Neuronal stem cell (in vitro differentiated cells): ENCODE results near the gene NFX1.

Source experiments
- DNase-seq: peaks from one replicate; pipeline ENCODE4 v3.0.0-alpha.2; 2013; ENCODE audit warnings: low spot score
- H2AFZ ChIP-seq: one replicate; pipeline ENCODE4 v1.6.1; 2013; ENCODE audit warnings: mild to moderate bottlenecking, low read length, inconsistent platforms
- H2AK5ac ChIP-seq: 2 replicates; pipeline ENCODE4 v1.6.1; 2013; ENCODE audit warnings: low read depth, mild to moderate bottlenecking, inconsistent platforms, low read length, moderate library complexity, mixed read lengths
- H2BK120ac ChIP-seq: 2 replicates; pipeline ENCODE4 v1.6.1; 2013; ENCODE audit warnings: low read depth, mild to moderate bottlenecking, inconsistent platforms, low read length, moderate library complexity, mixed read lengths
- H2BK12ac ChIP-seq: one replicate; pipeline ENCODE4 v1.6.1; 2013; ENCODE audit warnings: low read length, inconsistent platforms
- H2BK15ac ChIP-seq: 2 replicates; pipeline ENCODE4 v1.6.1; 2013; ENCODE audit warnings: mild to moderate bottlenecking, low read length, inconsistent platforms, mixed read lengths
- H2BK5ac ChIP-seq: one replicate; pipeline ENCODE4 v1.6.1; 2013; ENCODE audit warnings: inconsistent platforms, mild to moderate bottlenecking, low read length, moderate library complexity
- H3K14ac ChIP-seq: one replicate; pipeline ENCODE4 v1.6.1; 2013; ENCODE audit warnings: low read length, inconsistent platforms
- H3K18ac ChIP-seq: 2 replicates; pipeline ENCODE4 v1.6.1; 2013; ENCODE audit warnings: low read length, inconsistent platforms
- H3K23ac ChIP-seq: 2 replicates; pipeline ENCODE4 v1.6.1; 2013; ENCODE audit warnings: low read depth, mild to moderate bottlenecking, mixed read lengths, low read length, inconsistent platforms; ENCODE audit not compliant: poor library complexity
- H3K27ac ChIP-seq: replicated peaks from 3 replicates; pipeline ENCODE4 v1.5.1; 2013; ENCODE audit warnings: low read length, inconsistent platforms
- H3K27me3 ChIP-seq, 3 experiments: 2 replicates each; pipeline ENCODE4 v1.6.1; 2013; ENCODE audit warnings: low read length in 3 of 3, mild to moderate bottlenecking in 2 of 3, inconsistent platforms in 1 of 3, low read depth in 1 of 3, mixed read lengths in 1 of 3, moderate library complexity in 1 of 3; ENCODE audit not compliant: control insufficient read depth in 3 of 3, insufficient read depth in 3 of 3
- H3K36me3 ChIP-seq, 2 donors: replicated peaks in 1 of 2; 2 replicates each; pipeline ENCODE4 v1.6.1; 2013; ENCODE audit warnings: low read length in 2 of 2; ENCODE audit not compliant: control insufficient read depth in 2 of 2, insufficient read depth in 2 of 2
- H3K4ac ChIP-seq: 2 replicates; pipeline ENCODE4 v1.6.1; 2013; ENCODE audit warnings: inconsistent platforms, mild to moderate bottlenecking, low read length, moderate library complexity
- H3K4me1 ChIP-seq, 2 donors: 1 replicate in 1 of 2; 2 replicates in 1 of 2; pipeline ENCODE4 v1.6.1; 2013; ENCODE audit warnings: low read length in 2 of 2, low read depth in 1 of 2; ENCODE audit not compliant: control insufficient read depth in 2 of 2, insufficient read depth in 1 of 2
- H3K4me2 ChIP-seq: one replicate; pipeline ENCODE4 v1.6.1; 2013; ENCODE audit warnings: mild to moderate bottlenecking, low read length, inconsistent platforms; ENCODE audit not compliant: insufficient read depth, poor library complexity, severe bottlenecking
- H3K4me3 ChIP-seq, 2 donors: 2 replicates each; pipeline ENCODE4 v1.5.1; 2013; ENCODE audit warnings: low read length in 2 of 2, mild to moderate bottlenecking in 2 of 2, inconsistent platforms in 1 of 2, moderate library complexity in 1 of 2
- H3K79me1 ChIP-seq: one replicate; pipeline ENCODE4 v1.6.1; 2013; ENCODE audit warnings: low read depth, mild to moderate bottlenecking, inconsistent platforms, low read length, moderate library complexity
- H3K9ac ChIP-seq: one replicate; pipeline ENCODE4 v1.6.1; 2013; ENCODE audit warnings: mild to moderate bottlenecking, low read depth, low read length, inconsistent platforms; ENCODE audit not compliant: poor library complexity
- H3K9me3 ChIP-seq, 2 donors: replicated peaks in 1 of 2; 2 replicates each; pipeline versions ENCODE3 to v1.6.1; 2013; ENCODE audit warnings: low read length in 2 of 2, mild to moderate bottlenecking in 2 of 2, inconsistent platforms in 1 of 2, low read depth in 1 of 2, mixed read lengths in 1 of 2, moderate library complexity in 1 of 2; ENCODE audit not compliant: control insufficient read depth in 2 of 2, insufficient read depth in 1 of 2
- H4K8ac ChIP-seq: one replicate; pipeline ENCODE4 v1.6.1; 2013; ENCODE audit warnings: low read depth, mild to moderate bottlenecking, inconsistent platforms, low read length, moderate library complexity
- H4K91ac ChIP-seq: one replicate; pipeline ENCODE4 v1.6.1; 2013; ENCODE audit warnings: low read length, low read depth, mild to moderate bottlenecking, inconsistent platforms; ENCODE audit not compliant: poor library complexity
- WGBS, 2 donors: extraction: QIAGEN DNeasy Blood & Tissue Kit; methylation state at CpG; one replicate each; pipeline ENCODE4 v1.1.7; 2013; ENCODE audit warnings: missing lambda C conversion rate in 2 of 2, mixed read lengths in 1 of 2; ENCODE audit not compliant: insufficient read length in 2 of 2, insufficient replicate concordance in 1 of 2; ENCODE audit errors: extremely low coverage in 2 of 2; 5-methylcytosine and 5-hydroxymethylcytosine counted together

NFX1 gene

GRCh38 chr9:33329117-33329563, 38.8 kb downstream of the NFX1 start:
- Histone ChIP-seq H2BK15ac (no peak overlapping the region), H3K4me2 (no peak overlapping the region), H2BK12ac (no peak overlapping the region), H3K4me3 (no peak overlapping the region), H2BK120ac (no peak overlapping the region), H3K14ac (no peak overlapping the region), H4K8ac (no peak overlapping the region), H4K91ac (no peak overlapping the region), H2AK5ac (no peak overlapping the region), H3K4me1 (no peaks in the 10 kb centered on the region), H3K27me3 (no peaks in the 10 kb centered on the region), H3K9ac (no peak overlapping the region), H3K27ac (no peak overlapping the region), H3K36me3 (peaks cover 11 to 74% of the 10 kb centered on the region in 2 donors), H2AFZ (no peak overlapping the region), H2BK5ac (no peak overlapping the region), H3K18ac (no peak overlapping the region), H3K4ac (no peak overlapping the region), H3K79me1 (no peaks in the 10 kb centered on the region), H3K9me3 (no peaks in the 10 kb centered on the region), H3K23ac (no peak overlapping the region)
- no peak for DNase-seq
- no CpG with 5 or more reads among the region's 4 CpGs for WGBS, 2 donors

- Histone ChIP-seq H3K9ac (no peak overlapping the region), H4K8ac (no peak overlapping the region), H3K23ac (no peak overlapping the region), H2BK15ac (no peak overlapping the region), H3K14ac (no peak overlapping the region), H2BK120ac (no peak overlapping the region), H3K4ac (no peak overlapping the region), H2AFZ (no peak overlapping the region), H3K27me3 (no peaks in the 10 kb centered on the region), H3K18ac (no peak overlapping the region), H3K79me1 (no peaks in the 10 kb centered on the region), H3K9me3 (no peaks in the 10 kb centered on the region), H4K91ac (no peak overlapping the region), H3K4me1 (no peaks in the 10 kb centered on the region), H3K36me3 (peaks cover 11 to 78% of the 10 kb centered on the region in 2 donors), H3K4me2 (no peak overlapping the region), H3K27ac (no peak overlapping the region), H2BK5ac (no peak overlapping the region), H3K4me3 (no peak overlapping the region), H2AK5ac (no peak overlapping the region), H2BK12ac (no peak overlapping the region)
- no peak for DNase-seq
- WGBS, 2 donors = no CpG with 5 or more reads among the region's 5 CpGs
These were observed 39.7 kb downstream of the NFX1 start for GRCh38 chr9:33329979-33330378.

DNA sequence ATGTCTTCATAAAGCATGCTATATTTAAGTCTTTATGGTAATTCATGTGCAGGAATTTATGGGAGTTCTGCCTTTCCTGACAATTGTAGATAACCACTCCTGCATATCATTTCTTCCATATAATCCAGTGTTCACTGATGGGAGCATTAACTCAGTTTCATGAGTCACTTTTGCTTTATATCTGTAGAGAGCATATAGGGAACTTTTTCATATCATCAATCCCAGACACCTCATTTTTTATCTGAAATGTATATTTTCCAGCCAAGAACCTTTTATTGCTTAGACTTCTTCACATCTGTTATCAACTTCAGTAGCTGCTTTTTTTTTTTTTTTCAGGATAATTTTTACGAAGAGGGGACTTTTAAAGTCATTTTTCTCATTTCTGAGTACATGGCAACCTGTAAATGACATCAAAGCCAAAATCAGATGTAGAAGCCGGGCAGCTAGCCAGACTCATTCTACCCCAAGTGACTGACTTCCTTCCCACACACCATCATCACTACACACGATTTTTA, 41.1 kb downstream of the NFX1 start:
- peaks cover 11 to 87% of the 10 kb centered on the region in 2 donors for H3K36me3 ChIP-seq
- H3K14ac ChIP-seq = no peak overlapping the region

DNA sequence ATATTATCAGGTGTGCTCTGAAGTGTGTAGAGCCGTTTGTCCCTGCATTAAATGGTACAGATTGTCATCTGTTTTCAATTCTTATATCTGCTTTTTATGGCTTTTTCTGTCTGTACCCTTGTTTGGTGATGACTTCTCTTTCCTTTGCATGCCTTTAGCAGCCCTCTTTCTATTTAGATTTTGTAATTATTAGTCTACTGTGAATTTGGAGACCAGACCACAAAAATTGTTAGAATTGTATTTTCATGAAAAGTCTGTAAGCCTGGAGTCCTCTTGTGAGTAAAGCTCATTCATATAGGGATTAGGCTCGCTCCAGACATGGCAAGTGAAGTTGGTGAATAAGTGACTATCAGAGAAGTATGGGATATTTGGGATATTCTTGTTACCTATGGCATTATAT, 41.7 kb downstream of the NFX1 start:
- H3K27me3 ChIP-seq = no peaks in the 10 kb centered on the region
- no peak overlapping the region for H3K23ac ChIP-seq
- no peak overlapping the region for H2BK120ac ChIP-seq
- no peaks in the 10 kb centered on the region for H3K4me1 ChIP-seq
- no peak overlapping the region for H2AFZ ChIP-seq
- H3K79me1 ChIP-seq = no peaks in the 10 kb centered on the region
- H3K14ac ChIP-seq = no peak overlapping the region
- no peak overlapping the region for H3K18ac ChIP-seq
- H3K9ac ChIP-seq = no peak overlapping the region
- no peaks in the 10 kb centered on the region for H3K9me3 ChIP-seq
- H3K4ac ChIP-seq = no peak overlapping the region
- no peak overlapping the region for H2BK15ac ChIP-seq
- H4K8ac ChIP-seq = no peak overlapping the region
- H4K91ac ChIP-seq = no peak overlapping the region
- no peak overlapping the region for H2BK12ac ChIP-seq
- no peak overlapping the region for H2AK5ac ChIP-seq
- peaks cover 11 to 86% of the 10 kb centered on the region in 2 donors for H3K36me3 ChIP-seq
- no CpG with 5 or more reads among the region's 2 CpGs for WGBS, 2 donors
- H3K4me3 ChIP-seq = no peak overlapping the region
- H3K4me2 ChIP-seq = no peak overlapping the region
- no peak for DNase-seq
- H2BK5ac ChIP-seq = no peak overlapping the region
- H3K27ac ChIP-seq = no peak overlapping the region

More for the DNA sequence above, 41.1 kb downstream of the NFX1 start:
- Histone ChIP-seq H3K4me3 (no peak overlapping the region), H2BK5ac (no peak overlapping the region), H2BK15ac (no peak overlapping the region), H3K4me1 (no peaks in the 10 kb centered on the region), H3K18ac (no peak overlapping the region), H3K9me3 (no peaks in the 10 kb centered on the region), H3K9ac (no peak overlapping the region), H2AK5ac (no peak overlapping the region), H3K79me1 (no peaks in the 10 kb centered on the region), H3K27me3 (no peaks in the 10 kb centered on the region), H4K91ac (no peak overlapping the region), H3K27ac (no peak overlapping the region), H2AFZ (no peak overlapping the region), H3K4me2 (no peak overlapping the region), H3K4ac (no peak overlapping the region), H3K23ac (no peak overlapping the region), H4K8ac (no peak overlapping the region), H2BK12ac (no peak overlapping the region), H2BK120ac (no peak overlapping the region)
- DNase-seq = no peak
- WGBS, 2 donors = no CpG with 5 or more reads among the region's 3 CpGs
